Aorta (tissue), 5 donors: ENCODE data around the gene ARID2. TPM values are rescaled to one million over a fixed set of nuclear protein-coding genes. Genes with fewer than 3 reads are reported as not detected.

Experiments
- ATAC-seq: fragments of 200-7000 bp; cut with Tn5 transposase; one replicate; pipeline ENCODE4 v1.9.1; 2022; ENCODE audit warnings: moderate library complexity; ENCODE audit not compliant: low FRiP score
- DNase-seq, 2 donors: peaks; one replicate each; pipeline ENCODE4 v3.0.0-alpha.2; 2020
- H3K27ac ChIP-seq, 2 donors: one replicate each; pipeline ENCODE4 v1.5.1; 2013; ENCODE audit warnings: low read length in 2 of 2, mild to moderate bottlenecking in 2 of 2, moderate library complexity in 2 of 2, control low read depth in 1 of 2, inconsistent platforms in 1 of 2, low read depth in 1 of 2
- H3K27me3 ChIP-seq, 2 donors: one replicate each; pipeline ENCODE4 v1.6.1; 2013; ENCODE audit warnings: control low read depth in 1 of 2, low read length in 1 of 2, mild to moderate bottlenecking in 1 of 2, moderate library complexity in 1 of 2; ENCODE audit not compliant: insufficient read depth in 2 of 2, control insufficient read depth in 1 of 2
- H3K36me3 ChIP-seq, 2 donors: one replicate each; pipeline ENCODE4 v1.6.1; 2013; ENCODE audit warnings: control low read depth in 1 of 2, low read length in 1 of 2, mild to moderate bottlenecking in 1 of 2; ENCODE audit not compliant: insufficient read depth in 2 of 2, control insufficient read depth in 1 of 2
- H3K4me1 ChIP-seq, 2 donors: one replicate each; pipeline ENCODE4 v1.6.1; 2013; ENCODE audit warnings: low read length in 2 of 2, control low read depth in 1 of 2, mild to moderate bottlenecking in 1 of 2, moderate library complexity in 1 of 2; ENCODE audit not compliant: insufficient read depth in 2 of 2, control insufficient read depth in 1 of 2
- H3K4me3 ChIP-seq, 2 donors: one replicate each; pipeline ENCODE4 v1.5.1; 2013; ENCODE audit warnings: low read length in 2 of 2, control low read depth in 1 of 2, mild to moderate bottlenecking in 1 of 2
- H3K9me3 ChIP-seq: one replicate; pipeline ENCODE4 v1.6.1; 2013; ENCODE audit warnings: mild to moderate bottlenecking, low read length; ENCODE audit not compliant: control insufficient read depth
- WGBS, 2 donors: extraction: QIAGEN DNeasy Blood & Tissue Kit; methylation state at CpG; one replicate each; pipeline ENCODE4 v1.1.7; 2013; 5-methylcytosine and 5-hydroxymethylcytosine counted together
- intact Hi-C, 2 donors: fragments of 100-400 bp; cut with DNase I; formaldehyde crosslinking; loops; one replicate each; pipeline versions ENCODE4 v1.14.2 to v1.15.0; 2022
- polyA plus RNA-seq, 2 donors: library from polyadenylated mRNA; stranded (reverse); fragments of 200-250 nt; gene quantifications; one replicate each; pipeline ENCODE4 v1.2.3, GENCODE V29; 2013
- total RNA-seq, 2 donors: library from RNA; stranded (reverse); fragmentation: NEBNext Ultra II Directional; extraction: Animal tissue kit (Norgen Biotek cat#: 25700); gene quantifications; one replicate each; pipeline ENCODE4 v1.2.1, GENCODE V29; 2021
- donor health status: healthy with polysubstance abuse.
- donor health status: Bipolar disorder and iron deficiency.
- donor health status: DM: no; HTN: no; CAD: no.
- donor health status: DM: no; HTN: no; CAD: no.
- donor health status: DM: yes; HTN: yes; CAD: no.

The ARID2 gene
- total and polyA plus RNA-seq, 4 donors, result 2.9 to 50.3 (median 24.1) TPM

DNA sequence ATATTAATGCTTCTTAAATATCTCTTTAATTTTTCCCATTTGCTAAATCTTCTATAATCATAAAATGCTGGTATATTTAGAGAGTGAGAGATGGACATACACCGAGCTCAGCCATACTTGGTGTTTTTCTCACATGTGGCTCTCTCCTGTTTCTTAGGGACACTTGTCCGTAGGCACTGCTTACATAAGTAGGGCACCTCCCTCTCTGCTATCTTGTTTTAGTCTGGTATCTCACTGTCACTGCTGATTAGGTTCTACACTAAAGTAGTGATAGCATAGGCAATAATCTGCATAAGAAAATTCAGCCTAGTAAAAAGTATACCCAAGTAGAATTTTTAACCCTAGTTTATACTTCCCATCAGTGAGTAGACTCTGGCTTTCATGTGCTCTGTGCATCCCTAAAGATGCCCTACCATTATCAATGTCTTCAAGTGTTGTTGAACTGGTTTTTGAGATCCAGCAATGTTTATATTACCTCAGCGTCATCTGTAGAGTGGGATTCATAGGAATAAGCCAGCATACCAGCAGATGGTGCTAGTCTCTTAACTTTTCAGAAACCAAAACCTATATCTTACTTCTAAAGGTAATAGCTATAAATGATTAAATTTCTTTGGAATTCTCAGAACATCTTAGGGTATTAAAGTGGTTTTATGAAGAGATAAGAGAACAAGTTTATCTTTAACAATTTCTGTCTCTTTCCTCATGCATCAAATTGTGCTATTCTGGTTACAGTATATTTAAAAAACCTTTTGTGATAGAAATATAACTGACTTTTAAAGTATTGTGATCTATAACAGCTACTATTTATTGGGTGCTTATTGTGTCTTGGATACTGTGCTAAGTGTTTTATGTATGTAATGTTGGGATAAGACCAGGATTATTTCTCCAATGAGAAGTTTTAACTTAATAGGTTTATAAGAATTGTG, 32.9 kb downstream of the ARID2 start:
- Histone ChIP-seq H3K27me3 (no peaks in the 10 kb centered on the region), H3K9me3 (no peaks in the 10 kb centered on the region), H3K36me3 (no peaks in the 10 kb centered on the region), H3K27ac (no peak overlapping the region), H3K4me1 (peaks cover 0 to 1% of the 10 kb centered on the region in 2 donors), H3K4me3 (no peak overlapping the region)
- DNase-seq (no peak), ATAC-seq (peak; percentile 11)
- intact Hi-C loops, result loop anchor here in 1 of 2 donors (10.0 kb wide), 1 partner anchor 222 kb away; no protein-coding TSS in a partner anchor
- WGBS, 2 donors, result 32 to 33% methylated on average over 3 of the region's 3 CpGs

DNA sequence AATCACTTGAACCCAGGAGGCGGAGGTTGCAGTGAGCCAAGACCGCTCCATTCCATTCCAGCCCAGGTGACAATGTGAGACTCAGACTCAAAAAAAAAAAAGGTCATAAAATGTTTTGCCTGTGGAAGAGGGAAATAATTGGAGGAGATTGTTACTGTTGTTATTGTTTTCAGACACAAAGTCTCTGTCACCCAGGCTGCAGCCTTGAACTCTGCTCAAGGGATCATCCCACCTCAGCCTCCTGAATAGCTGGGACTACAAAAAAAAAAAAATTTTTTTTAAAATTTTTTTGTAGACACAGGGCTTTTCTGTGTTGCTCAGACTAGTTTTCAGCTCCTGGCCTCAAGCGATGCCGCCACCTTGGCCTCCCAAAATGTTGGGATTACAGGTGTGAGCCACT, 33.9 kb downstream of the ARID2 start:
- no peaks in the 10 kb centered on the region for H3K36me3 ChIP-seq
- H3K4me3 ChIP-seq, result no peak overlapping the region
- intact Hi-C loops, result loop anchor here in 1 of 2 donors (10.0 kb wide), 1 partner anchor 221 kb away; no protein-coding TSS in a partner anchor
- H3K4me1 ChIP-seq, result peaks cover 0 to 1% of the 10 kb centered on the region in 2 donors
- 97 to 98% methylated on average over 4 of the region's 4 CpGs for WGBS, 2 donors
- no peaks in the 10 kb centered on the region for H3K27me3 ChIP-seq
- no peak overlapping the region for H3K27ac ChIP-seq
- ATAC-seq (no peak), DNase-seq (no peak)
- no peaks in the 10 kb centered on the region for H3K9me3 ChIP-seq

DNA sequence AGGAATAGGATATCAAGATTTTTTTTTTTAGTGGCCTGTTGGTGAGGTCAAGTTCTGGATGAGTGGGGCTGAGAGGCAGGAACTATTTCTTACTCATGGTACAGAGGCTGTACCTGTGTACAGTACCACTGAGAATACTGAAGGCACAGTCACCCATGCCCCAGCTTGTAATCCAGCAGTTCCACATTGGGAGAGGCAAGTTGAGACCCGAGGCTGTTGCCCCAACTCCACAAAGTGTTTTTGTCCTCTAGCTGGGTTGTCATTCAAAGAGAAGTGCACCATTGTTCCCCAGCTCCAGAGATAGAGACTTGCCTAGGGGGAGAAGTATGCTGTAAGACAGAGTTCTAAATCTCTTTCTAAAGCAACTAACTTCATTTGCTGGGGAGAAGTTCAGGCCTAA, 38.7 kb downstream of the ARID2 start:
- Histone ChIP-seq H3K9me3 (no peaks in the 10 kb centered on the region), H3K27ac (no peak overlapping the region), H3K4me3 (no peak overlapping the region), H3K27me3 (no peaks in the 10 kb centered on the region), H3K4me1 (no peaks in the 10 kb centered on the region), H3K36me3 (no peaks in the 10 kb centered on the region)
- ATAC-seq, result no peak
- no peak for DNase-seq
- WGBS, 2 donors, result 79 to 97% methylated on average over 1 of the region's 1 CpG
- intact Hi-C loops, result loop anchor here in 1 of 2 donors (10.0 kb wide), 1 partner anchor 217 kb away; no protein-coding TSS in a partner anchor

DNA sequence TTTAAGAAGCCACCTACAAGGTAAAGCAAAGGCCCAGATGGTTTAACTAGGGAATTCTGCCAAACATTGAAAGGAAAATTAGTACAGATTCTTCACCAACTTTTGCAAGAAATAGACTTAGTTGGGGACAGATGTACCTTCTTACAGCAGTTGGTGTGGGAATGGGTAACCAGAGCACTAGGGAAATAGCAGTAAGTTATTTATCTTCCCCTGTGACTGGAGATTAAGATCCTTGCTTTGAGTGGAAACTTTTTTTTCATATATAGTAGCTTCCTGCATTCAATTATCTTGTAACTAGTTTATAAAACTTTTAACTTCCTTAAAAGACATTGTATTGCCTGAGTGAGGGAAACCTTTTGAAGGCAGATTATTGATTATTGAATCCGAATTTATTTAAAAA, 44.2 kb downstream of the ARID2 start:
- no peaks in the 10 kb centered on the region for H3K27me3 ChIP-seq
- ATAC-seq (no peak), DNase-seq (no peak)
- intact Hi-C loops, result no loop called here
- peaks cover 0 to 4% of the 10 kb centered on the region in 2 donors for H3K4me1 ChIP-seq
- H3K4me3 ChIP-seq, result no peak overlapping the region
- 98% methylated on average over 1 of the region's 1 CpG for WGBS, 2 donors
- H3K36me3 ChIP-seq, result no peaks in the 10 kb centered on the region
- no peaks in the 10 kb centered on the region for H3K9me3 ChIP-seq
- H3K27ac ChIP-seq, result no peak overlapping the region

DNA sequence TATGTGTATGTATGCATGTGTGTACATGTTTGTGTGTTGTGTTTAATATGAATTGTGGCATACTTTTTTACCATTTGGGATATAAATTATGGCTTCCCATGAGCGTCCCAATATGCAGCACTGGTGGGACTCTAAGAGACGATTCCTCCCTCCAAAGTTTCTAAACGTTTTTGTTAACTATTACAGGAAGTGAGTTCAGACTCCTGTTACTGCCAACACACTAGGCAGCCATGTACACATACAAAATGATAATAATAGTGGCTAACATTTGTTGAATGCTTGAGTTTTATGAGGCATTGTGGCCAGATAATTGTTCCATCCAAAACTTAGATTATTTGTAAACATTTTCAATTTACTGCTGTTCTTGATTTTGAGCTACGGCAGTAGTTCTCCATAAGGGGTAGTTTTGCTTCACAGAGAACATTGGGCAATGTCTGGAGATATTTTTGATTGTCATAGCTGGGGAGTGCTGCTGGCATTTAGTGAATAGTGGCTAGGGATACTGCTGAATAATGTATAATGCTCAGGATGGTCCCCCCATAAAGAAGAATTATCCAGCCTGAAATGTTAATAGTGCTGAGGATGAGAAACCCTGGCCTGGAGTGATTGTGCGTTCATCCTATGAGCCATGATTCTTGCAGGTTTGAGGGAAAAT, 45.1 kb downstream of the ARID2 start:
- Histone ChIP-seq H3K4me1 (peaks cover 0 to 4% of the 10 kb centered on the region in 2 donors), H3K9me3 (no peaks in the 10 kb centered on the region), H3K36me3 (no peaks in the 10 kb centered on the region), H3K4me3 (no peak overlapping the region), H3K27me3 (no peaks in the 10 kb centered on the region), H3K27ac (peak overlapping the region in 1 of 2 donors; percentile 11)
- DNase-seq, result no peak
- ATAC-seq, result no peak
- 51 to 53% methylated on average over 5 of the region's 5 CpGs for WGBS, 2 donors
- intact Hi-C loops, result no loop called here

- Histone ChIP-seq H3K4me3 (no peak overlapping the region), H3K27me3 (no peaks in the 10 kb centered on the region), H3K9me3 (no peaks in the 10 kb centered on the region), H3K27ac (no peak overlapping the region), H3K36me3 (no peaks in the 10 kb centered on the region), H3K4me1 (peaks cover 0 to 4% of the 10 kb centered on the region in 2 donors)
- WGBS, 2 donors, result 67 to 78% methylated on average over 1 of the region's 1 CpG
- DNase-seq (no peak), ATAC-seq (no peak)
- intact Hi-C loops, result no loop called here
Observed at GRCh38 chr12:45775465-45775864, 46.0 kb downstream of the ARID2 start.

GRCh38 chr12:45775964-45776363, 46.5 kb downstream of the ARID2 start:
- no peak overlapping the region for H3K4me3 ChIP-seq
- WGBS, 2 donors, result 16 to 22% methylated on average over 2 of the region's 2 CpGs
- no peak for DNase-seq
- H3K4me1 ChIP-seq, result peaks cover 0 to 4% of the 10 kb centered on the region in 2 donors
- no peaks in the 10 kb centered on the region for H3K9me3 ChIP-seq
- no peak overlapping the region for H3K27ac ChIP-seq
- no peak for ATAC-seq
- intact Hi-C loops, result no loop called here
- H3K27me3 ChIP-seq, result no peaks in the 10 kb centered on the region
- H3K36me3 ChIP-seq, result no peaks in the 10 kb centered on the region

GRCh38 chr12:45779936-45780335, 50.4 kb downstream of the ARID2 start:
- Histone ChIP-seq H3K9me3 (no peaks in the 10 kb centered on the region), H3K4me3 (no peak overlapping the region), H3K36me3 (no peaks in the 10 kb centered on the region), H3K27ac (no peak overlapping the region), H3K27me3 (no peaks in the 10 kb centered on the region), H3K4me1 (peaks cover 0 to 2% of the 10 kb centered on the region in 2 donors)
- ATAC-seq (no peak), DNase-seq (no peak)
- intact Hi-C loops, result no loop called here
